Endothelial cell of umbilical vein (primary cell): ENCODE measurements around the gene CDR2. TPM values are rescaled to one million over a fixed set of nuclear protein-coding genes. Genes with fewer than 3 reads are reported as not detected.

ENCODE experiments used
- BruUV-seq: library from RNA; stranded (reverse); fragments of 400-500 nt; replicated peaks from 2 replicates; lab custom pipeline; 2021; lab: Mats Ljungman, UMichigan
- CTCF ChIA-PET: fragments of 300-600, 350-600 bp; sonication (Branson Sonifier 250); formaldehyde crosslinking; loops from one replicate; lab custom pipeline; 2021; ENCODE audit warnings: antibody characterized with exemption, inconsistent platforms; lab: Charles Lee
- POLR2A ChIA-PET: fragments of 300-600, 350-600 bp; sonication (Branson Sonifier 250); formaldehyde crosslinking; loops from one replicate; lab custom pipeline; 2021; ENCODE audit warnings: antibody characterized with exemption, inconsistent platforms; lab: Charles Lee
- DNase-seq: peaks from one replicate; pipeline ENCODE4 v3.0.0-alpha.2; 2011; ENCODE audit warnings: low read depth, low spot score
- FAIRE-seq: peaks from 2 replicates; lab custom pipeline; 2011; peaks lifted over from hg19 to GRCh38; lab: Jason Lieb, UNC
- H2AFZ ChIP-seq: 2 replicates; pipeline ENCODE4 v1.6.0; 2012; ENCODE audit warnings: low read depth, low read length, control low read depth, inconsistent platforms
- H3K27ac ChIP-seq: 2 replicates; pipeline ENCODE4 v1.5.1; 2011; ENCODE audit warnings: low read depth, mild to moderate bottlenecking, control low read depth, low read length, moderate library complexity; ENCODE audit not compliant: insufficient read depth
- H3K27me3 ChIP-seq, 2 experiments: 2 replicates each; pipeline versions ENCODE4 v1.6.0 to v1.6.1; 2011; ENCODE audit warnings: low read length in 2 of 2, mixed read lengths in 1 of 2; ENCODE audit not compliant: control insufficient read depth in 2 of 2, insufficient read depth in 2 of 2
- H3K36me3 ChIP-seq, 2 experiments: 2 replicates in 1 of 2; 3 replicates in 1 of 2; pipeline ENCODE4 v1.5.1; 2011; ENCODE audit warnings: low read length in 2 of 2, mild to moderate bottlenecking in 1 of 2, moderate library complexity in 1 of 2; ENCODE audit not compliant: control insufficient read depth in 2 of 2, insufficient read depth in 2 of 2; ENCODE audit errors: extremely low read depth in 1 of 2
- H3K4me1 ChIP-seq: 3 replicates; pipeline ENCODE4 v1.5.1; 2011; ENCODE audit warnings: mild to moderate bottlenecking, low read length; ENCODE audit not compliant: control insufficient read depth, insufficient read depth; ENCODE audit errors: extremely low read depth
- H3K4me2 ChIP-seq: 2 replicates; pipeline ENCODE4 v1.6.1; 2011; ENCODE audit warnings: low read length, control low read depth, mixed read lengths; ENCODE audit not compliant: insufficient read depth
- H3K4me3 ChIP-seq, 3 experiments: fragments of 200-600 bp in 1 of 3; sonication (generic), shearing (Covaris generic) in 1 of 3; replicated peaks in 1 of 3; 2 replicates each; pipeline ENCODE4 v1.5.1; 2011 to 2016; ENCODE audit warnings: control low read depth in 3 of 3, low read length in 3 of 3, mild to moderate bottlenecking in 2 of 3, inconsistent platforms in 1 of 3, low read depth in 1 of 3, moderate library complexity in 1 of 3; ENCODE audit not compliant: insufficient read depth in 1 of 3
- H3K79me2 ChIP-seq: 2 replicates; pipeline ENCODE4 v1.6.0; 2012; ENCODE audit warnings: low read length, inconsistent platforms; ENCODE audit not compliant: control insufficient read depth, insufficient read depth
- H3K9ac ChIP-seq: replicated peaks from 2 replicates; pipeline ENCODE3; 2011; ENCODE audit warnings: low read length, control low read depth; ENCODE audit not compliant: insufficient read depth; ENCODE audit errors: extremely low read depth
- H3K9me1 ChIP-seq: replicated peaks from 3 replicates; pipeline ENCODE4 v1.6.0; 2011; ENCODE audit warnings: mild to moderate bottlenecking, low read length; ENCODE audit not compliant: control insufficient read depth, insufficient read depth; ENCODE audit errors: extremely low read depth
- H3K9me3 ChIP-seq: replicated peaks from 2 replicates; pipeline ENCODE4 v1.5.1; 2012; ENCODE audit warnings: low read length, inconsistent platforms; ENCODE audit not compliant: control insufficient read depth, insufficient read depth
- H4K20me1 ChIP-seq: replicated peaks from 2 replicates; pipeline ENCODE3; 2011; ENCODE audit warnings: mild to moderate bottlenecking, low read length; ENCODE audit not compliant: control insufficient read depth, insufficient read depth; ENCODE audit errors: extremely low read depth
- EZH2 ChIP-seq: IDR thresholded peaks from 2 replicates; pipeline ENCODE4 v1.6.1; 2012; ENCODE audit warnings: borderline replicate concordance, low read depth, mild to moderate bottlenecking, moderate library complexity, low read length, inconsistent platforms; ENCODE audit not compliant: severe bottlenecking
- FOS ChIP-seq: IDR thresholded peaks from 2 replicates; pipeline ENCODE4 v1.6.1; 2011; ENCODE audit warnings: mild to moderate bottlenecking, low read length, moderate library complexity, borderline replicate concordance; ENCODE audit not compliant: insufficient read depth
- GATA2 ChIP-seq: IDR thresholded peaks from 2 replicates; pipeline ENCODE4 v1.7.0; 2011; ENCODE audit warnings: low read depth, mild to moderate bottlenecking, moderate library complexity, mixed read lengths, low read length; ENCODE audit not compliant: insufficient read length, insufficient read depth
- MYC ChIP-seq: IDR thresholded peaks from one replicate; pipeline ENCODE4 v1.6.1; 2011; ENCODE audit warnings: mild to moderate bottlenecking, low read depth, low read length
- POLR2A ChIP-seq: IDR thresholded peaks from 2 replicates; pipeline ENCODE4 v1.6.1; 2012; ENCODE audit warnings: low read depth, mild to moderate bottlenecking, control low read depth, low read length
- POLR2AphosphoS5 ChIP-seq: IDR thresholded peaks from 2 replicates; pipeline ENCODE4 v1.6.1; 2012; ENCODE audit warnings: low read depth, mild to moderate bottlenecking, control low read depth, low read length, moderate library complexity; ENCODE audit not compliant: insufficient read depth
- dilution Hi-C: fragments of 300-500 bp; cut with MboI; formaldehyde crosslinking; loops from one replicate; pipeline ENCODE4 v1.15.0; 2019; ENCODE audit warnings: low sequenced_read_pairs; ENCODE audit not compliant: extremely low pct_ligation_motif_present
- intact Hi-C: fragments of 100-400 bp; cut with micrococcal nuclease; formaldehyde crosslinking; loops from one replicate; pipeline ENCODE4 v1.10.0; 2022
- polyA plus RNA-seq, 4 experiments: library from polyadenylated mRNA; depleted of rRNA in 3 of 4; stranded (reverse) in 3 of 4; unstranded in 1 of 4; fragments of >200 nt; gene quantifications; 2 replicates each; pipeline versions ENCODE4 v1.2.1 to v1.2.3, GENCODE V29; 2011 to 2012; ENCODE audit warnings: missing spikeins in 1 of 4
- total RNA-seq: library from RNA; stranded (reverse); gene quantifications from 2 replicates; pipeline ENCODE4 v1.2.3, GENCODE V29; 2021
- TF ChIP-seq, protein P1 (sequence below): IDR thresholded peaks from 2 replicates; pipeline ENCODE4 v1.6.1; 2011; ENCODE audit not compliant: insufficient read depth, insufficient read length

The CDR2 gene
- total and polyA plus RNA-seq, 2 donors (not counting 3 experiments of a cell fraction or from before 2014, with no cell fraction given), result 35.3 to 61.9 TPM

DNA sequence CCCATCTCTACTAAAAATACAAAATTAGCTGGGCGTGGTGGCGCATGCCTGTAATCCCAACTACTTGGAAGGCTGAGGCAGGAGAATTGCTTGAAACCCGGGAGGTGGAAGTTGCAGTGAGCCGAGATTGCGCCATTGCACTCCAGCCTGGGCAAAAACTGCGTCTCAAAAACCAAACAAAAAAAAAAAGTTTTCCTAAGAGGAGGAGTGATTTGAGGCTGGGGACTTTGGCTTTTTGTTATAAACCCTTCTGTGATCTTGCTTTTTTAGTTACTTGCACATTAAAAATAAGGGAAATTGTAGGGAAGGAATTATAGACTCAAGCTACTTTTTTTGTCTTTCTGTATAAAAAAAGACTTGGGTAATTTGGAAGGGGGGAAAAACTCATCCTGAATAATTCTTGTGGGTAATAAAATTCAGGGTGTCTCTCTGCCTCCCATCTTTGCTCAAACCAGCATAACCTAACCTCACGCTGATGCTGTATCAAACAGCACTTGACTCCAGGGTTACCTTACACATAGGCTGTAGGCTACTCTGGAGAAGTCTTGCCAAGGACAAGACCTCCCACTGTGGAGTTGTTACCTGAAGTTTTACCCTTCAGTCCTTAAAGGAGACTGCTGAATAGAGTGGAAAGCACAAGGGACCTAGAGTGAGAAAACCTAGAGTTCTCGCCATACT lies 1.7 kb upstream of the CDR2 start:
- H3K27ac ChIP-seq, result no peak overlapping the region
- peaks cover 33% of the 10 kb centered on the region for H3K79me2 ChIP-seq
- no peaks in the 10 kb centered on the region for H3K27me3 ChIP-seq
- no peak for TF ChIP-seq EZH2
- TF ChIP-seq POLR2AphosphoS5, result no peak
- TF ChIP-seq, protein P1, sequence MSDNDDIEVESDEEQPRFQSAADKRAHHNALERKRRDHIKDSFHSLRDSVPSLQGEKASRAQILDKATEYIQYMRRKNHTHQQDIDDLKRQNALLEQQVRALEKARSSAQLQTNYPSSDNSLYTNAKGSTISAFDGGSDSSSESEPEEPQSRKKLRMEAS, result no peak
- no peak for TF ChIP-seq POLR2A
- no peak for TF ChIP-seq MYC
- TF ChIP-seq FOS, result no peak
- no peak for TF ChIP-seq GATA2
- no peak for FAIRE-seq
- no peak overlapping the region for H3K4me3 ChIP-seq
- BruUV-seq, result no TSS peak
- H3K4me2 ChIP-seq, result no peak overlapping the region
- peaks cover 0 to 2% of the 10 kb centered on the region in 2 experiments for H3K36me3 ChIP-seq
- ChIA-PET POLR2A (interaction anchor here (0.6 kb wide), 1 partner anchor 1067 kb away, joined by 5 read pairs; no protein-coding TSS in a partner anchor), CTCF (interaction anchor here (1.3 to 1.8 kb wide), 2 partner anchors 10 to 27 kb away, joined by 3 to 5 read pairs; no protein-coding TSS in a partner anchor)
- dilution Hi-C loops, result no loop called here
- H3K9me3 ChIP-seq, result no peaks in the 10 kb centered on the region
- peaks cover 25% of the 10 kb centered on the region for H3K4me1 ChIP-seq
- no peak overlapping the region for H2AFZ ChIP-seq
- no peak overlapping the region for H3K9ac ChIP-seq
- DNase-seq, result no peak
- H4K20me1 ChIP-seq, result peaks cover 3% of the 10 kb centered on the region
- H3K9me1 ChIP-seq, result no peaks in the 10 kb centered on the region
- intact Hi-C loops, result no loop called here
